ENCODE measurements around the gene SELENOH.
A peak's percentile ranks its signal among the peaks of the same experiment; 100 is the strongest.

SELENOH gene

DNA sequence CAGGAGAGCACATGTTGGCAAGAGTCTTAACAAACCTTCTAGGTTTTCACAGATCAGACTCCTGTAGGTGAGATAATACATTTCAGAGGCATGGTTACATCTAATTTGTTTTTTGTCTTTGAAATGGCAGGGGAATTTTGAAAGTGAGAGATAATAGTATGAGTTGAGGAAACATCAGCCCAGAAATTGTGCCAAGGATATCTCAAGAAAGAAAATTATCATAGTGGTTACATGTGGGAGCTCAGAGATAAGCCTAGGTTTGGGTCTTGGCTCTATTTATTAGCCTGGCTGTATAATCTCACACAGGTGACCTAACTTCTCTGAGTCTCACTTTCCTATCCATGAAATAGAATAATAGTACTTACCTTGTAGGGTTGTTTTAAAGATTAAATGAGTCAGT is 9.9 kb downstream of the SELENOH start:
- DNase-seq, result no peak

DNA sequence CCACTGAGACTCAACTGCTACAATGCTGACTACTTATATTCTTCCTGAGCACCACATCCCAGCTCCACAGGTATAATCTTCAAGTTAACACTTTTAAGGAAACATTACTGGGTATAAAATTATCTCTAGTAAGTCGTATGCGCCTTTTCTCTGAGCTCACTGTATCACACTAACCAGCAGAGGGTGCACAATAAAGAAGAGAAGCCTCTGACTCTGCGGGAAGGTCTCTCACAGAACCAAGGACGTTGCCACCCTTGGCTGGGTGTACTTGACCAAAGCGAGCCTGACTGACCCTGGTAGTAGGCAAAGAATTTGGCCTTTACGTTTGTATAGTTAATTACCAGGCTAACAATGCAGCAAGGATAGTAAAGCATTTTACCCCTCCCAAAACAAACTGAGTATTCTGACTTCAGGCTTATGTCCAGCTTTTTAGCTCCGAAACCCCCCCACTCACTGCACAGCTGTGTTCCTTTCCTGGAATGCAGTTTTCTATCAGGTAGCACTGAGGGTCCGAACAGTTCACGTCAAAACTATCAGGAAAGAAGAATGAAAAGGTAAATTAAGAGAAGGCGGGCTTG is 10.5 kb downstream of the SELENOH start, which contains the start of gene BTBD18:
TSS of gene BTBD18 (minus strand) at position 144 of the 578 bp plus-strand sequence. CDS start 631 bp downstream, outside the sequence.
- no peak for DNase-seq

DNA sequence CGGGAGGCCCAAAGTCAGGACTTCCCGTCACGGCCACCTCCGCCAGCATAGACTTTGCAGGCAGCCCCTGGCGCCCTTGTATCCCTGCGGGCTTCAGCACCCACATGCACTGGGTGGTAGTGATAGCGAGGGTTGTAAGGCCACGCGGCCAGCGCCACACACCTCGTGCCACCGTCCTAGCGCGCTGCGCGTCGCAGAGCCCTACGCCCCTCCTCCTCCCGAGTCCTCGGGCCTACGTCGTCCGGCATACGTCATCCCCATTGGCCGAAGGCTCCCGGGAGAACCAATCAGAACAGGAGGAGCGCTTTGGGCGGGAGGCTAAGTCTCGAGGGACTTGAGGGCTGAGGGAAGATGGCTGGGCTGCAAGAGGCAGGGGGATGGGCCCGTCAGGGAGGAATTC is 11.7 kb downstream of the SELENOH start:
- no peak for DNase-seq

DNA sequence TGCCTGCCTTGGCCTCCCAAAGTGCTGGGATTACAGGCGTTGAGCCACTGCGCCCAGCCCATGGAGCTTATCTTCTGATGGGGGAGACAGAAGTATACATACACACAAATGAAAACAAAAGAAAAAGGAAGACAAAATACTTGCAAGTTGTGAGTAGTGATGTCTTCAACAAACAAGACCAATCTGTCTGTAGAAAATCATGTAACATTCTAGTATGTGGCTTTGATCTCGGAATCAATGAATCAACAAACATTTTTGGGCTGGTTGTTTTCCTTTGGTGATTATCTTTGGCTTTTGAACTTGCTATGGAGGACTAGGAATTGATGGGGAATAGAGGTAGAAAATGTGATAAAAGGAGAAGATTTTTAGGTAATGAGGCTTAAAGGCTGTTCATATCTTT is 16.9 kb downstream of the SELENOH start:
- DNase-seq, result no peak

DNA sequence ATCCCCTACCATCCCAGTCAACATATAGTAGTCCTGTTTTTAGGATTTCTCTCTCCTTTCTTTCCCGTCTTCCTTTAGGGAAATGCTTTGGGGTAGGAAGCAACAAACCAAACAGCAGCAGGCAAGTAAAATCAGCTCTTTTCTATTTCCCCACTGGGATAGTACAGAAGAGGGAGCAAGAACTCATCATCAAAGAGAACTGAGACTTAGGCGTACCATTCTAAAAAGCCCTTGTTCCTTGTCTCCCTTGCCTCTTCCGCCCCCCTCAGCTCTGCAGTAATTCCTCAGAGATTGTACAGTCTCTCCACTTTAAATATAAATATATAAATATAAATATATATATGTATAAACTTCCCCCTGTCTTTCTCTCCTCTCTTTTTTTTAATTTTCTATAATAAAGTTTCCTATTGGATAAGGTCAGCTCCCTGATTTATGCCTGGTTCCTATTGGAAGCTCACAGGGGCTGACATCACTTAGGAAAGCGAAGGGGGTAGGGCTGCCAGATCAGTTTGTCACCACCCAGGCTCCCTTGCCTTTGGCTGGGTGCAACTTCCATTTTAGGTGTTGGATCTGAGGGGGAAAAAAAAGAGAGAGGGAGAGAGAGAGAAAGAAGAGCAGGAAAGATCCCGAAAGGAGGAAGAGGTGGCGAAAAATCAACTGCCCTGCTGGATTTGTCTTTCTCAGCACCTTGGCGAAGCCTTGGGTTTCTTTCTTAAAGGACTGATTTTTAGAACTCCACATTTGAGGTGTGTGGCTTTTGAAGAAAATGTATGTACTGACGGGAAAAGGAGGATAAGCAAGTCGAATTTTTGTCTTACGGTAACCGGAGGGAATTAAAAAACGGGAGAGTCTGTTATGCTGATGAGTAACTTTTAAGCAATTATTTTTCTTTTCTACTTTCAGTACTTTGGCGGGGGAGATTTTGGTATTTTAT is 20.3 kb downstream of the SELENOH start, which contains the start of gene CTNND1:
TSS of gene CTNND1 (plus strand) at position 502 of the 934 bp plus-strand sequence. CDS start 29,677 bp downstream, outside the sequence.
- DNase-seq, result peak; percentile 79

GRCh38 chr11:57762235-57762861 is 21.1 kb downstream of the SELENOH start:
- no peak for DNase-seq

DNA sequence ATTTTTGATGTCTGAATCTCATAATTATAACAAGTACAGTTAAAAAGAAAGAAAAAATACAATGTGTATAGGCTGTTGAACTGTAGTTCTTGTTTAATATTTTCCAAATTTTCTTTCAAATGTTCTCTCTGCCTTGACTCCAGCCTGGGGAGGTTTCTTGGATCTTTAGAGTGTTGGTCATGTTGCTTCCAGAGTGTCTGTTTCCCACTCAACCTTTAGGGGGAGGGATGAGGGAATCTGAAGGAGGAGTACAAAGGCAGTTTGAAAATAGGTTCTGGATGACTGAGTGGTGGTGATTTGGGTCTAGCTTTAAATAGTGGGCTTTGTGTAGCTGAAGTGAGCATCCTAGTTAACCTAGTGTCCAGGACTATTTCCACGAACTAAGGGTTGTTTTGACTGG is 22.3 kb downstream of the SELENOH start:
- no peak for DNase-seq

- DNase-seq, result no peak
Observed at GRCh38 chr11:57764021-57764420, 22.7 kb downstream of the SELENOH start.

- DNase-seq, result no peak
Observed at GRCh38 chr11:57764566-57764965, 23.3 kb downstream of the SELENOH start.

- no peak for DNase-seq
Observed at GRCh38 chr11:57764972-57765371, 23.7 kb downstream of the SELENOH start.

DNA sequence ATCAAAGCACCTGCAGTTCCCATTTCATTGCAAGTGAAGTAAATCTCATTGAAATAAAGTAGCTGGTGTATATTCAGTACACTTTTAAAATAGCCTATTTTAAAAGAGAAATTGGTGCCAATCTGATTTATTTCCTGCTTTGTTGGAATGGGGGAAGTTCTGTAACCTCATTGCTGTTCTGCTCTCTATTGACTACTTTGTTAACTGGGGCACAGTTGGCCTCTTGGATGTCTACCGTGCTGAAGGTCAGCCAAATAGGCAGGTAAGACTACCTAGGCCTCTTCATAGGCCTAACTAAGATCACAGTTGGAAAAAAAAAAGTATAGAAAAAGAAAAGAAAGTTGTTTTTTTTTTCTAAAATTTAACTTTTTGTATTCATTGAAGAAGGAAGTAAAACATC is 29.5 kb downstream of the SELENOH start:
- no peak for DNase-seq

DNA sequence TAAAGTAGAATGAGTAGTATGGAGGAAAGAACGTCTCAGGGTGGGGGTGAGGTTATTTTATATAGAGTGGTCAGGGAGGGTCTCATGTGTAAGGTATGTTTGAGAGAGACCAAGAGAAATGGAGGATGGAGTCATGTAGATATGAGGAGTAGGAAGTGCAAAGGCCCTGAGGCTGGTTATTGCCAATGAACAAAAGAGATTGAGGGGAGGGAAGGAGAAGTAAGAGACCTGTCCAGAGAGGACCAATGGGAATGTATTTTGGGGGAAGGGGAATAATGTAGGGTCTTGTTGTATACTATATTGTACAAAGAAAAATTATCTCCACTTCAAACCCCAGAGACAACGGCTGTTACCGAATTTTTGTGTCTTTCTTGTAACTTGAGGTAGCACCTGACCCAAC is 30.1 kb downstream of the SELENOH start:
- DNase-seq, result no peak

- DNase-seq, result no peak
Observed at GRCh38 chr11:57772562-57772961, 31.3 kb downstream of the SELENOH start.

DNA sequence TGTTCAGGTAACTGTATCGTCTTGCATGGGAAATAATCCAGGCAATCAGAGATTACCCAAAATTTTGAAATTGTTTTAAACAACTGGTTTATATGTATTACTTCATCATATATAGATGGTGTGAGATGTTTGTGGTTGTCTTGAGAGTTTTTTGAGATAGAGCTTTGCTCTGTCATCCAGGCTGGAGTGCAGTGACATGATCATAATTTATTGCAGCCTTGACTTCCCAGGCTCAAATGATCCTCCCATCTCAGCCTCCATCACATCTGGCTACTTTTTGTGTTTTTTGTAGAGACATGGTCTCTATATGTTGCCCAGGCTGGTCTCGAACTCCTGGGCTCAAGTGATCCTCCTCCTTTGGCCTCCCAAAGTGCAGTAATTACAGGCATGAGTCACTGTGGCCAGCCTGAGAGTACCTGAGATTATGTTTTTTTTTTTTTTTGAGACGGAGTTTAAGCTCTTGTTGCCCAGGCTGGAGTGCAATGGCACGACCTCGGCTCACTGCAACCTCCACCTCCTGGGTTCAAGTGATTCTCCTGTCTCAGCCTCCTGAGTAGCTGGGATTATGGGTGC is 31.8 kb downstream of the SELENOH start:
- no peak for DNase-seq

- DNase-seq, result no peak
Observed at GRCh38 chr11:57775491-57775890, 34.2 kb downstream of the SELENOH start.

- no peak for DNase-seq
Observed at GRCh38 chr11:57776031-57776521, 34.8 kb downstream of the SELENOH start.

DNA sequence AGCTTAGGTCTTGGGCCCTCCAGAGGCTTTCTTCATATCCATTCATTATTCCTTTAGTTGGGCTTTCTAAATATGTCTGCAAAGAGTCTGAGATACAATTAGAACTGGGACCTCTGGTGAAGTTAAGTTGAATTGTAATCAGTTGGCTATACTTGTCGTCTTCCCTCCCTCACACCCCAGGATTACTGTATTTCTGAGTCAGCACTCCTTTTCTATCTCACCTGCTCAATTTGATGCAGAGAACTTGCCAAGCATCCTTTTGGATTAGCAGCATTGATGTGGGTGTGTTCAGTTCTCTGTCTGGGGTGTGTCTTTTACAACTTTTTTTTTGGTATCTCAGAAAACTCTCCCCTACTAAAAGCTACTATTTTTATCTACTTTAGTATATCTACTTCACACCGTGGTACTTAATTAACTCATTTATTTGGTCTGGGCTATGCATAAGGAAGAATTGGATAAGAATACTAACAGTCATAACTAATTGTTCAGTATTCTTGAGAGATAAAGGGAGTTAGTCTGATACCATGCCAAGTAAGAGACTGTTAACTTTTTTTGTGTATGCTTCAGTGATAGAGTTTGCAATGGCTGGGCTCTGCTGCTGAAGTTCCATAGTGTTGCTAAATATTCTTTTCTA is 35.4 kb downstream of the SELENOH start:
- DNase-seq, result no peak

DNA sequence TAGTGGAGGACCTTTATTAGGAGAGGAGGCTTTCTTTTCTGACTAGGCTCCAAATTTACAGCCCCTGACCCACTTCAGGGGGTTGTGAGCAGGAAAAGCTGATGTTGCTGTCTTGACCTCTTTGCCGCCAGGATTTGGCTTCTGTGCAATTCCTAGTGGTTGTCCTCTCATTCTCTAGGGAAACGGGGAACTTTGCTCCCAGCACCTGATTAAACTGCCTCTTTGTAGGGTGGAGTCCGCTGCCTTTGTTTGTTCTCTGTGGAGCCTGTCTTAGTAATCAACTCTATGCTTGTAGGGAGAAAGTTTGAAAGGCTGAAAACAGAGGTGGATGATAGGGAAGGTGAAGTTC is 36.7 kb downstream of the SELENOH start:
- no peak for DNase-seq

GRCh38 chr11:57778318-57779037 is 37.2 kb downstream of the SELENOH start:
- peak; percentile 25 for DNase-seq

DNA sequence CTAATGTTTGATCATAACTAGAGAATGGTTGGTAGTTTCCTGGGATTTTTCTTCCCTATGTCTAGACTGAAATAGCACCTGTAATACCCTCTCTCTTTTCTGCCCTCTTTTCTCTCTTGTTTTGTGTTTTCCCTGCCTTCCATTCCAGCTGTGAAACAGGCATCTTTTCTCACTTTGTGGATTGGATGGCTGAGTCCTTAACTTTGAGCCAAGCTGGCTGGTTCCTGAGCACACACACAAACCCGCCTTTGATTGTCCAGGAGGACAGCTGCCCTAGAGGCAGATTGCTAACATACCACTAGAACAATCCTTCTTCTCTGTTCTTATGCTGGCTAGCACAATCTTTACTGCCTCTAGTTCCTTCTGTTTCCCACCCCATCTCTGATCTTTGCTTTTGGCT is 38.0 kb downstream of the SELENOH start:
- no peak for DNase-seq

DNA sequence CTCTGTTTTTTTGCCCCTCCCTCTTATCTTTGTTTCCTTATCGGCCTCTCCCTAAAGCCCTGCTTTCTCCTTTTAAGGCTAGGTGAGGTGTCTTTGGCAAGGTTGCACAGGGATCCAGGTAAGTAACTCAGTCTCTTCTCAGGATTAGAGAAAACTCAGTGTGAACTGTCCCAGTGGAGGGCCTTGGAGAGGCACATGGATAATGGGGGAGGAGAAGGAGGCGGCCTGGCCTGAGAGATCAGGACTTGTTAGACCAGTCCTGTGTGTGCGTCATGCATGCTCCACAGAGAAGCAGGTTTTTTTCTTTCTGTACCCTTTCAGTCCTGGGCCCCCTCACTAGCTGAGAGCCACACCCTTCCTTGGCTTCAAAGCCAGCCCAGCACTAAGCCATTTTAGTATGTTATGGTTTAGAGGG is 40.2 kb downstream of the SELENOH start:
- DNase-seq, result no peak

- no peak for DNase-seq
Observed at GRCh38 chr11:57785072-57785471, 43.8 kb downstream of the SELENOH start.

Measured in DMS 273 treated with DMSO at 0.1 percent for 48 hours (cell line).